ENCODE data around the gene PSMB2.

GRCh38 chr1:35556484-35557117 is 84.7 kb downstream of the PSMB2 start:
- TF ChIP-seq, protein P1, sequence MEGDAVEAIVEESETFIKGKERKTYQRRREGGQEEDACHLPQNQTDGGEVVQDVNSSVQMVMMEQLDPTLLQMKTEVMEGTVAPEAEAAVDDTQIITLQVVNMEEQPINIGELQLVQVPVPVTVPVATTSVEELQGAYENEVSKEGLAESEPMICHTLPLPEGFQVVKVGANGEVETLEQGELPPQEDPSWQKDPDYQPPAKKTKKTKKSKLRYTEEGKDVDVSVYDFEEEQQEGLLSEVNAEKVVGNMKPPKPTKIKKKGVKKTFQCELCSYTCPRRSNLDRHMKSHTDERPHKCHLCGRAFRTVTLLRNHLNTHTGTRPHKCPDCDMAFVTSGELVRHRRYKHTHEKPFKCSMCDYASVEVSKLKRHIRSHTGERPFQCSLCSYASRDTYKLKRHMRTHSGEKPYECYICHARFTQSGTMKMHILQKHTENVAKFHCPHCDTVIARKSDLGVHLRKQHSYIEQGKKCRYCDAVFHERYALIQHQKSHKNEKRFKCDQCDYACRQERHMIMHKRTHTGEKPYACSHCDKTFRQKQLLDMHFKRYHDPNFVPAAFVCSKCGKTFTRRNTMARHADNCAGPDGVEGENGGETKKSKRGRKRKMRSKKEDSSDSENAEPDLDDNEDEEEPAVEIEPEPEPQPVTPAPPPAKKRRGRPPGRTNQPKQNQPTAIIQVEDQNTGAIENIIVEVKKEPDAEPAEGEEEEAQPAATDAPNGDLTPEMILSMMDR (IDR thresholded peaks at IDR 0.05): no peak
- no peak for TF ChIP-seq POLR2AphosphoS5 (IDR thresholded peaks at IDR 0.05)
- TF ChIP-seq POLR2A (IDR thresholded peaks at IDR 0.05): no peak
- TF ChIP-seq EP300 (IDR thresholded peaks at IDR 0.05): no peak
